ENCODE data around the gene ICAM4.
A peak's percentile ranks its signal among the peaks of the same experiment; 100 is the strongest.

Gene ICAM4

DNA sequence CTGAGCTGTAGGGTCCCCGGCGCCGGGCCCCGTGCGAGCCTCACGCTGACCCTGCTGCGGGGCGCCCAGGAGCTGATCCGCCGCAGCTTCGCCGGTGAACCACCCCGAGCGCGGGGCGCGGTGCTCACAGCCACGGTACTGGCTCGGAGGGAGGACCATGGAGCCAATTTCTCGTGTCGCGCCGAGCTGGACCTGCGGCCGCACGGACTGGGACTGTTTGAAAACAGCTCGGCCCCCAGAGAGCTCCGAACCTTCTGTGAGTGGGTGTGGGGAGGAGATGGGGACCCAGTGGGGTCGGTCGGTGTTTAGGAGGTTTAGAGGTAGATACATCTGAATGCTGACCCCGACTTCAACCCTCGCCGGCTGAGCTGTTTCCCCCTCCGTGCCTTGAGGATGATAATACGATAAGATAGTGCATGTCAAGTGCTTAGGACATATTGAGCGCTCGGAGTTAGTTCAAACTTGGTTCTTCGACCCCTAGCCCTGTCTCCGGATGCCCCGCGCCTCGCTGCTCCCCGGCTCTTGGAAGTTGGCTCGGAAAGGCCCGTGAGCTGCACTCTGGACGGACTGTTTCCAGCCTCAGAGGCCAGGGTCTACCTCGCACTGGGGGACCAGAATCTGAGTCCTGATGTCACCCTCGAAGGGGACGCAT is 4.9 kb downstream of the ICAM4 start:
- DNase-seq, result no peak

DNA sequence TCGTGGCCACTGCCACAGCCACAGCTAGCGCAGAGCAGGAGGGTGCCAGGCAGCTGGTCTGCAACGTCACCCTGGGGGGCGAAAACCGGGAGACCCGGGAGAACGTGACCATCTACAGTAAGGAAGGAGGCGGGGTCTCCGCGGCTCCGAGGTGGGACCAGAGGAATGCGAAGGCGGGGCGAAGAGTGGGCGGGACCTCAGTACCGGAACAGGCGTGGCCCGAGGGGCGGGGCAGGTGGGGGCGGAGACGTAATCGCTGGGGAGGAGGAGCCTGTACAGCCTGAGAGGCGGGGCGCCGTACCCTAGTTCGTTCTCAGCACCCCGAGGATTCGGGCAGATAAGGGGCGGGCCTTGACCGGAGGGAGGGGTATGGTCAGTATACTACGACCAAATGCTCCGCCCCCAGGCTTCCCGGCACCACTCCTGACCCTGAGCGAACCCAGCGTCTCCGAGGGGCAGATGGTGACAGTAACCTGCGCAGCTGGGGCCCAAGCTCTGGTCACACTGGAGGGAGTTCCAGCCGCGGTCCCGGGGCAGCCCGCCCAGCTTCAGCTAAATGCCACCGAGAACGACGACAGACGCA is 5.5 kb downstream of the ICAM4 start:
- DNase-seq, result peak; percentile 72 to 88

DNA sequence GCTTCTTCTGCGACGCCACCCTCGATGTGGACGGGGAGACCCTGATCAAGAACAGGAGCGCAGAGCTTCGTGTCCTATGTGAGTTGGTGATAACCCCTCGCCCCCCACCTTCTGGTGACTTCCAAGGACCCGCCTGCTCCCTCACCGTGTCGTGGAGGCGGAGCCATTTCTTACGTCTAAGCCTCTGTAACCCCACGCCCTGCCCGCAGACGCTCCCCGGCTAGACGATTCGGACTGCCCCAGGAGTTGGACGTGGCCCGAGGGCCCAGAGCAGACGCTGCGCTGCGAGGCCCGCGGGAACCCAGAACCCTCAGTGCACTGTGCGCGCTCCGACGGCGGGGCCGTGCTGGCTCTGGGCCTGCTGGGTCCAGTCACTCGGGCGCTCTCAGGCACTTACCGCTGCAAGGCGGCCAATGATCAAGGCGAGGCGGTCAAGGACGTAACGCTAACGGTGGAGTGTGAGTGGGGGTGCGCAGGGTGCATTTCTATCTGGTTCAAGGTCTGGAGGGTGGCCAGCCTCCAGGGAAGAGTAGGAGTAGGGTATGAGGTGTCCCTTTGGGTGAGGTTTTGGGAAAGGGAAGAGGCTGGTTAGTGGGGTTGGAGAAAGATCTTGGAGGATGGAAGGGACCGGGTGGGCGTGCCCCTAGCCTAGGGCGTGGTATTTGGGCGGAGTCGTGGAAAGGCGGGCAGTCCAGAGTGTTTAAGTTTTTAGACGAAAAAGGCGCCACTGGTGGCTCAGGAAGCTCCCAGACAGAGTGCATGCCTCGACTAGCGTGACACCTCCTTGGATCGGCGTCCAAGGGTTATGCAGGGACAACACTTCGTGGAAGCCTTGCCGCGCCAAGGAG is 6.3 kb downstream of the ICAM4 start:
- no peak for DNase-seq

DNA sequence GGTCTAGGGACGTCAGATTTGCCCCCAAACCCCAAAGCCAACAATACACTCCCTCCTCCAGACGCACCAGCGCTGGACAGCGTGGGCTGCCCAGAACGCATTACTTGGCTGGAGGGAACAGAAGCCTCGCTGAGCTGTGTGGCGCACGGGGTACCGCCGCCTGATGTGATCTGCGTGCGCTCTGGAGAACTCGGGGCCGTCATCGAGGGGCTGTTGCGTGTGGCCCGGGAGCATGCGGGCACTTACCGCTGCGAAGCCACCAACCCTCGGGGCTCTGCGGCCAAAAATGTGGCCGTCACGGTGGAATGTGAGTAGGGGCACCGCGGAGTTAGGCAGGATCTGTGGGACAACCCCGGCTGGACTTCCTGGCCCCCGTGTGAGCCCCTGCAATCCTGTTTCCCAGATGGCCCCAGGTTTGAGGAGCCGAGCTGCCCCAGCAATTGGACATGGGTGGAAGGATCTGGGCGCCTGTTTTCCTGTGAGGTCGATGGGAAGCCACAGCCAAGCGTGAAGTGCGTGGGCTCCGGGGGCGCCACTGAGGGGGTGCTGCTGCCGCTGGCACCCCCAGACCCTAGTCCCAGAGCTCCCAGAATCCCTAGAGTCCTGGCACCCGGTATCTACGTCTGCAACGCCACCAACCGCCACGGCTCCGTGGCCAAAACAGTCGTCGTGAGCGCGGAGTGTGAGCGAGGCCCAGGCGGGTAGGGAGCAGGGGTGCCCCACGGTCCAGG is 7.0 kb downstream of the ICAM4 start:
- DNase-seq, result no peak

DNA sequence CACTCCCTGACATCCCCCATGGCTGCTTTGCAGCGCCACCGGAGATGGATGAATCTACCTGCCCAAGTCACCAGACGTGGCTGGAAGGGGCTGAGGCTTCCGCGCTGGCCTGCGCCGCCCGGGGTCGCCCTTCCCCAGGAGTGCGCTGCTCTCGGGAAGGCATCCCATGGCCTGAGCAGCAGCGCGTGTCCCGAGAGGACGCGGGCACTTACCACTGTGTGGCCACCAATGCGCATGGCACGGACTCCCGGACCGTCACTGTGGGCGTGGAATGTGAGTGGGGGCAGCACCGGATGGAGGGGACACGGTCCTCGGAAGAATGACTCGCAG is 7.6 kb downstream of the ICAM4 start:
- DNase-seq, result no peak

DNA sequence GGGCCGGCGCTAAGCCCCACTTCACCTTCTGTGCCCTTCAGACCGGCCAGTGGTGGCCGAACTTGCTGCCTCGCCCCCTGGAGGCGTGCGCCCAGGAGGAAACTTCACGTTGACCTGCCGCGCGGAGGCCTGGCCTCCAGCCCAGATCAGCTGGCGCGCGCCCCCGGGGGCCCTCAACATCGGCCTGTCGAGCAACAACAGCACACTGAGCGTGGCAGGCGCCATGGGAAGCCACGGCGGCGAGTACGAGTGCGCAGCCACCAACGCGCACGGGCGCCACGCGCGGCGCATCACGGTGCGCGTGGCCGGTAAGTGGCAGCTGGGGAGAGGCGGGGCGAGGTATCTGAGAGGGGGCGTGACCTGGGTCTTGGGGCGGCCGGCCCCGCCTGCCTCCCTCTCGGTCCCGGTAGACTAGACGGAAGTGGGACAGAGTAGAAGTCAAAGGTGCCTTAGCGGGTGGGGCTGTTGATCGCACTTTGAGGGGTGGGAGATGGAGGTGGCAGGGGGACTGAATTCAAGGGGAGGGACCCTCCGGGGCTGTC is 8.6 kb downstream of the ICAM4 start:
- no peak for DNase-seq

DNA sequence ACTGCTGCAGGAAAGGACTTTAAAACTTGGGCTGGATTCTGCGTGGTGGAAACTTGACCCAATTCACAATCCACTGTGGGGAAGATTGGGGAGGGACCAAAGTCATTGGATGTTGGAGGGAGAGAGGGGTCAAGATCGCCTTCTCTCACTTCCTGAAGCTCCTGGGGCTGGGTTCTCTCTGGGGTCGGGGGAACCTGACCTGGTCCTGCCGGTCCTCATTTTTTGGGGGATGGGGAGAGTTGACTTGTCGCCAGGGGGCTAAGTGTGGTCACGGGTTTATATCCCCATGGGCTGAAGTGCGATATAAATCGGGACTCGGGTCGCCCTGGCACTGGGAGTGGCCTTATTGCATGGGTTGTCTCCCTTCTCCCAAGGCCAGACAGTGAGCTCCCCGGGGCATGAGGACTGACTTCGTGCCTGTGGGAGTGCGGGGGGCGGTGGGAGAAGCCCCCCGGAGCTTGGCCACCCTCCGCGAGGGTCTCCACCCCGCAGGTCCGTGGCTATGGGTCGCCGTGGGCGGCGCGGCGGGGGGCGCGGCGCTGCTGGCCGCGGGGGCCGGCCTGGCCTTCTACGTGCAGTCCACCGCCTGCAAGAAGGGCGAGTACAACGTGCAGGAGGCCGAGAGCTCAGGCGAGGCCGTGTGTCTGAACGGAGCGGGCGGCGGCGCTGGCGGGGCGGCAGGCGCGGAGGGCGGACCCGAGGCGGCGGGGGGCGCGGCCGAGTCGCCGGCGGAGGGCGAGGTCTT is 9.3 kb downstream of the ICAM4 start:
- DNase-seq, result no peak

DNA sequence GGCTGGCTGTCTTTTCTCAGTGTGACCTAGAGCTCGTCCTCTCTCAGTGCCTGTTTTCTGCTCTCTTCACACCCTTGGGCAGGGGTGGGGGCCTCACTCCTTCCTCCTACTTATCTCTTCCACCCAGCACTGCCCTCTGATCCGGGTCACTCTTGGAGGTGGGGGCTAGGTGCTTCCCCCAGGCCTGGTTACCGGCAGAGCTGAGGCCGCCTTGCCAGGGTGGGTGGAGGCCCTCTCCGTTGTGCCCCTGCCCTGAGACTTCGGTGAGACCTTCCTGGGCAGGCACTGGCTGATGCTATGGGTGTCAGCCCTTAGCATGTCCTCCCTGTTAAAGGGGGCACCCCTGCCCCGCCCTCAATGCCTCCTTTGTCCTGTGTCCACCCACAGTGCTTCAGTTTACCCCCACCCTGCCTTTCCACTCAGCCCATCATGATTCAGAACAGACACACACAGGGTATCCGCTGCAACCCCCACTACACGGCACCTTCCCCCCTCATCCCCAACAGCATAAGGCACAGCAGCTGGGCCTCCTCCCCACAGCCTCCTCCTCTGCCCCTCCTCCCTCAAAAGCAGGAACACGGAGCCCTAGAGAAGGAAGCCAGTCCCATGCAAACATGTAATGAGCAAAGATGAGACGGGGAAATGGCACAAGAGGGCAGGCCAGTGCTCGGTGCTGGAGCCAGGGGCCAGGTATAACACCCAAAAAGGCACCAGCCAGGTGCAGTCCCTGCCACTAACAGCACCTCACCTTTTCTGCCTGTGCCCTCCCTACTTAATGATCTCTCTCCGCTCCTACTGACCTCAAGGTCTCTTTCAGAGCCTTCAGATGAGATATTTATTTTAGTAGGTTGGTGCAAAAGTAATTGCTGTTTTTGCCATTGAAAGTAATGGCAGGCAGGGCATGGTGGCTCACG is 13.0 kb downstream of the ICAM4 start:
- DNase-seq, result no peak

DNA sequence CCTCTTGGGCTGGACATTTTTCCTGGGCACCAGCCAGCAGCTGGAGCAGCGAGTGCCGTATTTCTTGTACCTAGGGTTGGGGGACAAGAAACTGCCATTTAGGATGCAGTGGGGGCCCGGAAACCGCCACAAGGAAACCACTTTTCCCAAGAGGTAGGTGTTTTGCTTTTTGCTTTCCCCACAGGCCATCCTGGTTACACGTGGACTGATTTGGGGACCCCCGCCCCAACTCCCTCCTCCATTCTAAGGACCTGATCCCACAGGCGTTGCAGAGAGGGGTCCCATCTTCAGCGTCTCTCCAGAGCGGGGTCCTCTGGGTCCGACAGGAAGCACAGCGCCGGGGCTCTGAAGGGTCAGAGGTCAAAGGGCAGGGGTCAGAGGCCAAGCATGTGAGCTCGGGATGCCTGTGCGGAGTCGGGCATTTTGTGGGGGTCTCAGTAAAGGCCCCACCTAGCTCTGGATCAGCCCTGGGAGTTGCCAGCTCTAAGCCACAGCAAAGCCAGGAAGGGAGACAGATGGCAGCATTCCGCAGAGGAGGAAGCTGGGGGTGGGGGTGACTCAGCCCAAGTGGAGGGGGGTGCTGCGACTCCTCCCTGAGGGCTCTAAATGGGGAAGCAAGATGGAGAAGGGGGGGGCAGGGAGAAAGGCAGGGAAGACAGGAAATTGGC is 18.5 kb downstream of the ICAM4 start:
- DNase-seq, result no peak

DNA sequence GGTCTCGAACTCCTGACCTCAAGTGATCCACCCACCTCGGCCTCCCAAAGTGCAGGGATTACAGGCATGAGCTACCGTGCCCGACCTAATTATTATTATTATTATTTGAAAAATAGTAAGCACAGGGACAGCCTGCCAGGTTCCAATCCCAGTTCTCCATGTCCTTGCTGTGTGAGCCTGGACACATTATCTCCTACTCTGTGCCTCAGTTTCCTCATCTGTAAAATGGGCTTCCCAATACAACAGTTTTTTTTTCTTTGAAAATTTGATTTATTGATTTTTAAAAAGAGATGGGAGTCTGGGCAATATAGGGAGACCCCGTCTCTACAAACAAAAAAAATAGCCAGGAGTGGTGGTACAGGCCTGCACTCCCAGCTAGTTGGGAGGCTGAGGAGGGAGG is 19.6 kb downstream of the ICAM4 start:
- no peak for DNase-seq

DNA sequence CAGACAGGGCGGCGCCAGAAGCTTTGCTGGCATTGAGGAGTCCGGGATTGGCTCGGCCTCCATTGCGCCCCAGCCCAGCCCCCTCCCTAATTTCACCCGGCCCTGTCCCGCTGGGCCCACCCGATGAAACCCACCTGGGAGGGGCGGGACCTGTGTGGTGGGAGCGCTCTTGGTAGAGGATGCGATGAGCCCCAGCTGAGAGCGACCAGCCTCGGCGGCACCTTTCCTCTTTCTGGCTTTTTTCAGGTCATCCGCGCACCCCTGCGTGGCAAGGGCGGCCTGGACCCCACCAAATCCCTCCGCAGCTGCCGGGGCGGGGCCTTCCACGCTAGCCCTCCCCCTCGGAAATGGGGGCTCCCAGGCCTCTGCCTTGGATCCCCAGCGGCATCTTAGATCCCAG is 22.7 kb downstream of the ICAM4 start, which contains the start of gene ZGLP1:
Gene ZGLP1 (minus strand): TSS at position 393 of the 400 bp plus-strand sequence.
- DNase-seq, result no peak

DNA sequence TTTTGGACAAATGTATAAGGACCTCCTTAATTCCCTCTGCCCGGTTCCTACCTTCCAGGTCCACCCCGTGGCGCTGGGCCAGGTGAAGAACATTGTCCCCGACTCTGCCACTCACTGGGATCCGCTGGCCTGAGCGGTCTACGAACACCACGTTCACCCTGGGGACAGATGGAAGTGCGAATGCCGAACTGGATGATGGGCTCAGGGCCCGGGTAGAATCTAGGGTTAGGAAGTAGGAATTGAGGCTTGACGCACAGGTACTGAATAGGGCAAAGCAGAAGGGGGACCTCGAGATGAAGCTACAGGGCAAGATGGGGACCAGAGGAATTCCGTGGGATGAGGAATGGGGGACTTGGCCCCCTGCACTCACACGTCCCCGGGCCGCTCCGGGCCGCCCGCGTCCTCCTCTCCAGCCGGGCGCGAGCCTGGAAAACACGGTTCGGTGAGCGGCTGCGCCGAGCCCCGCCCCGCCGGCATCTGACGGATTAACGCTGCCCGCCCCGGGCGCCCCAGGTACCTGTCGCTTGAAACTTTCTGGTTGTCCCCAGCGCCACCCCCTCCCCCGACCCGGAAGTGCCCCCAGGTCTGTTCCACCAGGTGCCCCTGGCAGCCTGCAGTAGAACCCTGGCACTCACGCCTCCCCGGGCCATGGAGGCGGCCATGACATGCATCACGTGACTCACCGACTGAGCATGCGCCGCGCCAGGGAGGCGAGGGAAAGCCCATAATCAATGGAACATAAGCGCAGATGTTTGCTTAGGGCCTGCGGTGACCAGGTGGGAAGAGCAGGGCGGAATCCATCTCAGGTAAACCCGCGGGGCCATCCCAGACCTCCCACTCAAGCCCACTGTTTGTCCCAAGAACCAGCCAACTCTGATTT is 28.8 kb downstream of the ICAM4 start, which contains the start of gene FDX2:
Gene FDX2 (minus strand): TSS at position 681 of the 880 bp plus-strand sequence. CDS start 19 bp downstream, at position 662.
- DNase-seq, result peak; percentile 80 to 86

DNA sequence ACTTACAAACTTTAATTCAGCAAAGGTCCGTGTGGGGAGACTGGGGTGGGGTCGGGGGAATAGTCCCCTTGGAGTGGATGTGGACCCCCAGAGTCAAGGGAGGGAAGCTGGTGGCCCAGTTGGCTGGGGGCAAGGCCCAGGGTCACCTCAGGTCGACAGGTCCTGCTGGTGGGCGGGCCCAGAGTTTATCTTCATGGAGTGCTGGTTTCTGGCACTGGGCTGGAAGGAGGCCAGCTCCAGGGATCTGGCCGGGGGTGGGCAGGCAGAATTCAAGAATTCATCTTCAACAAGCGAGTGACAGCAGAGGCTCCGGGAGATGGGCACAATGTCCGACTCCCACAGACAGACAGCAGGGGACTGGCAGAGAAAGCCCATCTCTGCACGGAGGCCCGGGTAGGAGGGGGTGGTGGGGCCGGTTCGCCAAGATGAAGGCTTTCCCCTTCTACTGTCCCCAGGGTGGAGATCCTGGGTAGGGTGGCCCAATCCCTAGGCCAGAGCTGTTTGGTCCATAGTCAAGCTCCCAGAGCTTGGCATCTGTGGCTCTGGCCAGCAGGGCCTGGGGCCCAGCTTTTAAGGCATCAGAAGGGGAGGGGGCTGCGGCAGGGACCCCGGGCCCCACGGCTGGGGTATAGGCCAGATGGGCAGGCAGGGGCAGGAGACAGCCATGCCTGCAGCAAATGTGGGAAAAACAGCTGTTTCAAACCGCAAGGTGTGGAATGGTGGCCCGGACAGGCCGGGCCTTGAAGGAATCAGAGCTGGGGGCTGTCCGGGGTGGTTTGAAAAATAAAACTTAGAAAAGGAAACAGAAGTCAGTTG is 29.7 kb downstream of the ICAM4 start:
- no peak for DNase-seq

DNA sequence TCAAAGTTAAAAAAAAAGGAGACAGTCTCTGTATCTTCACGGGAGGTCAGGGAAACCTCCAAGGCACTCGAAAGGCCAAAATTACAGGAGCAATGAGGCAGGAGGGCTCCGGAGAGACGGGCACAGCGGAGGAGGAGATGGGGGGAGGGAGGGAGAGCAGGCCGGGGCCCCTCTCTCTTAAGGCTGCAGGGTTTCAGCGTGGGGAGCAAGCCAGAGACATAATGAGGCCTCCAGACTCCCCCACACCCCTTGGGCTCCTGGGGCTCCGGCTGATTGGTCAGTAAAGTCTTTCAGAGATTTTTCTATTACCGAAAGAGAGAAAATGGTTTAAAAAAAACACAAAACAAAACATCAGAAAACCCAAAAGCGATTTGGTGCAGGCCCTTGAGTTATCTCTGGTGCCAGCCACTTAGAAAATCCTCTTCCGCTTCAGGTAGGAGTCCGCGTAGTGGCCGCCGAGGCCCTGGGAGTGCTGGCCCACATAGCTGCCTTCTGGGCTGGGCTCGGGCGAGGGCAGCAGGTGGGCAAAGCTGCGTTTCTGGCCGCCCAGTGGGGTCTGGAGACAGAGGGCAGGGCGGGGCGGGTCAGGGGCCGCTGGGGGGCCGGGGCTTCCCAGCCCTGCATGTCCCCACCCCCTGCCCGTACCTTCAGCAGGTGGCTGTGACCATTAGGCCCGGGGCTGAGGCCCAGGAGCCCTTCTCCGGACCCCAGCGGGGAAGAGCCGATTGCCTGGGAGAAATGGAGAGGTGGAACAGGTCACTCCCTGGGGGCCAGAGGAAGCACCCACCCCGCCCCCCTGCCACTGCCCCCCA is 30.5 kb downstream of the ICAM4 start:
- DNase-seq, result no peak

DNA sequence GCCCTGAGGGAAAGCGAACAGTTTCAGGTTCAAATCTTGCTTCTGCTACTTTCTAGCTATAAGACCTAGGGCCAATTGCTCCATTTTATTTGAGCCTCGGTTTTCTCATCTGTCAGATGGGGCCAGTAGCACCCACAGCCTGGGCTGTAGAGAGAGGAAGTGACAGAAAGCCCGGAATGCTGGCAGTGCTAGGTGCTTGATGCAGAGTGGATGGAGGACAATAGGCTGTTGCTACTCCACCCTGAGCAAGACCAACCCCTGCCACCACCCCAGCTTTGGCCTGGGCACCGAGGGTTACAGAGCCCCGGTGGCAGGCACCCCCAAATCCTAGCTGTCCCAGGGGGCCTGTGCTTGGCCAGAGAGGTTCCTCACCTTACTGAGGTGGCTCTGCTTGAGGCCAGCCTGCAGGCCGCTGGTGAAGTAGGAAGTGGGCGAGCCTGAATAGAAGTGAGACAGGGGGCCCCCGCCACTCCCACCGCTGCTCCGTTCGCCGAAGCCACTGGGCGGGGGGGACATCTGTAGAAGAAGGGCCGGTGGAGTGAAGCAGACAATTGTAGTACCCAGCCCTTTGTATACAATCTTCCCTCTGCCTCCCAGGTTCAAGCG is 31.2 kb downstream of the ICAM4 start:
- no peak for DNase-seq

DNA sequence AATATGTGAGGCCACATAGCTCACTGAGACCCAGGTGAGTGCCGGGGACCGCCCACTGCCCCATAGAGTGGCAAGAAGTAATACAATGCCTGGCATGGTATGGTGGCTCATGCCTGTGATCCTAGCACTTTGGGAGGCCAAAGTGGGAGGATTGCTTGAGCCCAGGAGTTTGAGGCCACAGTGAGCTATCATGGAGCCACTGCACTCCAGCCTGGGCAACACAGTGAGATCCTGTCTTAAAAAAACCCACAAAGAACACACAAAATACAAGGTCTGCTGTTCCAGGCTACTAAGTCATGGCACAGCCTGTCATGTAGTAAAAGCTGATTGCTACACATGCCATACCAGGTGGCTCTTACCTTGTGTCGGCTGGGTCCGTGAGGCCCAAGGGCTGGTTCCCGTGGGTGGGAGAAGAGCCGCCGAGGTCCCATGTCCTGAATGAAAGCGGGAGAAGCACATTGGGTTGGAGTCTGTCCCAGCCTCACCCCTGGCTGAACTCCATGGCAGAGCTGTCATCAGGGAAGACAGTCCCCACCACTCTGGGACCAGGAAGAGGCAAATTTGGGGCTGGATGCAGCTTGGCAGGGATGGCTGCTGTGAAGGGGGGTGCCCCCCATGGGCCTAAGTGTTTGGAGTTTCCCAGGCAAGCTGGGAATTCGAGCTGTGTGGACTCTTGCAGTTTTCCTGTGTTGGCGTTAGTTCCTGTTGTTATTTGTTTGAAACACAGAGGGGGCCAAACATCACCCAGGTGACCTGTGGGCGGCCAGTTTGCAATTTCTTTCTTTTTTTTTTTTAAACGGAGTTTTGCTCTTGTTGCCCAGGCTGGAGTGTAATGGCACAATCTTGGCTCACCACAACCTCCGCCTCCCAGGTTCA is 32.3 kb downstream of the ICAM4 start:
- DNase-seq, result no peak
